ENCODE data around the gene PEX1.
A peak's percentile ranks its signal among the peaks of the same experiment; 100 is the strongest.

PEX1 gene

DNA sequence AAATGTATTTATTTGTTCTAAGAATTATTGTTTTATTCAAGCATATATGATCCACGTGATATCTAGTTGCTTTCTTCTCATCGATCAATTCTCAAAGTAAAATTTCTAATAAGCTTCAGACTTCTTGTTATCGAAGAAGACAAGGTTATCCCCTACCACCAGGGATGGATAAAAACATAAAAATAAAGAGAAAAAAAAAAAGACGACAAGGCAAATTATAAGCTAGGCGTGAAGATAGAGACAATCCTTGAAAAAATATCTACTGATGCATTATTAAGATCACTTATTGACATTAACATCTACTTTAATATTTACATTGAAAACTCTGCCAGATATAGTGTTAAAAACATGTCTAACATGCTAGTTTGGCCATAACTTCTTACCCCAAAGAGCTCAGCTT lies 19.4 kb downstream of the PEX1 start:
- no peak for DNase-seq (ENCODE audit: low read depth)
- no peak for TF ChIP-seq CTCF (IDR thresholded peaks at IDR 0.05; ENCODE audit: low read length, missing control alignments)
- no peak overlapping the region for H3K4me3 ChIP-seq (replicated peaks; ENCODE audit: low read depth, low read length)

GRCh38 chr7:92506363-92506762 lies 22.0 kb downstream of the PEX1 start:
- TF ChIP-seq CTCF (IDR thresholded peaks at IDR 0.05; ENCODE audit: low read length, missing control alignments): no peak
- DNase-seq (ENCODE audit: low read depth): no peak
- H3K4me3 ChIP-seq (replicated peaks; ENCODE audit: low read depth, low read length): no peak overlapping the region

DNA sequence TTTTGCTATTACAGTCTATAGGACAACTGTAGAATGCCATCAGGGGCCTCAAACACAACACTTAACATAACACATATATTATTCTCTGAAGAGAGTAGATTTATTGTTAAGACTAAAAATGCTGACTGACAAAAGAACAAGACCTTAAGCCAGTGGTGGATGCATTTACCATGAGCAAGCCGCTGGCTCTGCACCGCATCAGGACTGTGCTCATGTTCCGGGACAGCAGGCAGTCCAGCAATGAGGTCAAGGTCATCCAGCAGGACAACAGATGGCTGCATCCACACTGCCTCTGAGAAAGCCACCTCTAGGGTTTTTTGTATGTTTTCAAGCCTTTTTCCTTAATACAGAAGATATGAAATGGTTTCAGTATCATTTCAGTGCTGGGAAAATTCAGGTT lies 23.8 kb downstream of the PEX1 start:
- TF ChIP-seq CTCF (IDR thresholded peaks at IDR 0.05; ENCODE audit: low read length, missing control alignments): no peak
- H3K4me3 ChIP-seq (replicated peaks; ENCODE audit: low read depth, low read length): no peak overlapping the region

GRCh38 chr7:92503767-92504166 lies 24.6 kb downstream of the PEX1 start:
- no peak overlapping the region for H3K4me3 ChIP-seq (replicated peaks; ENCODE audit: low read depth, low read length)
- DNase-seq (ENCODE audit: low read depth): no peak
- TF ChIP-seq CTCF (IDR thresholded peaks at IDR 0.05; ENCODE audit: low read length, missing control alignments): no peak

More for the DNA sequence above, 23.8 kb downstream of the PEX1 start:
- DNase-seq (ENCODE audit: low read depth): no peak

DNA sequence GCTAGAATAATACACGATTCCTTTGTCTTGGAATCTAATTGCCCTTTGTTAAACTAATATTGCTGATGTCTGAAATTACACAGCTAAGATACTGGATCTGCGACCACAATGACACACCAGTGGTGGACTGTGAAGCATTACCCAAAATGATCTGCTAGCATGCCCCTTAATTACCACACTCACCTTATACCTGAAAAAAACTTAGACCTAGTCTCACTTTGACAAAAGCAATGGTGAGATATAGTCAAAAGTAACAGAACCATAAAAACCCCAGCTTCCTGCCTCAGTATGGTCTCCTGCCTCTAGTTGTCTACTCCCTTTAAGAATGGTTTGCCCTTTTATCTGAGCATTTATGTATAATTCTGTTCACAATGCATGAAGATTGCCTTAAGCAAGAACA lies 29.8 kb downstream of the PEX1 start:
- no peak for TF ChIP-seq CTCF (IDR thresholded peaks at IDR 0.05; ENCODE audit: low read length, missing control alignments)
- DNase-seq (ENCODE audit: low read depth): no peak

DNA sequence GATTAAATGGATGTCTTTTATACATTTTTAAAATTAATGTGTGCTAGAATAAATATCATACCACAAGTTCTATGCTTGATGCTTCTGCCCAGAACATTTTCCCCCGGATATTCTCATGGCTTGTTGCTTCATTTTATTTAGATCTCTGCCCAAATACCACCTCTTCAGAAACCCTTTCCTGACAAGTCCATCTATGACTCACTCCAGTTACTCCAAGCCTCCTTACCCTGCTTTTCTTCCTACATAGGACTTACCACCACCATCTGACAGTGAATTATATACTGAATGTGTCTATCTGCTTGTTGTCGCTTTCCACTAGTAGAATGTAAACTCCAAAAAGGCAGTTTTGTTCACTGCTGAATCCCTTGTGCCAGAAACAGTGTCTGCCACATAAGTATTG lies 31.4 kb downstream of the PEX1 start:
- peak; percentile 36 for DNase-seq (ENCODE audit: low read depth)
- TF ChIP-seq CTCF (IDR thresholded peaks at IDR 0.05; ENCODE audit: low read length, missing control alignments): no peak

More for the DNA sequence above, 29.8 kb downstream of the PEX1 start:
- no peak overlapping the region for H3K4me3 ChIP-seq (replicated peaks; ENCODE audit: low read depth, low read length)

GRCh38 chr7:92489634-92490033 lies 38.7 kb downstream of the PEX1 start:
- no peak for TF ChIP-seq CTCF (IDR thresholded peaks at IDR 0.05; ENCODE audit: low read length, missing control alignments)
- no peak overlapping the region for H3K4me3 ChIP-seq (replicated peaks; ENCODE audit: low read depth, low read length)
- DNase-seq (ENCODE audit: low read depth): peak; percentile 47

More for the DNA sequence above, 31.4 kb downstream of the PEX1 start:
- no peak overlapping the region for H3K4me3 ChIP-seq (replicated peaks; ENCODE audit: low read depth, low read length)

All from fibroblast of pulmonary artery (primary cell).